Measurements from ENCODE around the gene TFG.
A peak's percentile ranks its signal among the peaks of the same experiment; 100 is the strongest.

TFG gene

DNA sequence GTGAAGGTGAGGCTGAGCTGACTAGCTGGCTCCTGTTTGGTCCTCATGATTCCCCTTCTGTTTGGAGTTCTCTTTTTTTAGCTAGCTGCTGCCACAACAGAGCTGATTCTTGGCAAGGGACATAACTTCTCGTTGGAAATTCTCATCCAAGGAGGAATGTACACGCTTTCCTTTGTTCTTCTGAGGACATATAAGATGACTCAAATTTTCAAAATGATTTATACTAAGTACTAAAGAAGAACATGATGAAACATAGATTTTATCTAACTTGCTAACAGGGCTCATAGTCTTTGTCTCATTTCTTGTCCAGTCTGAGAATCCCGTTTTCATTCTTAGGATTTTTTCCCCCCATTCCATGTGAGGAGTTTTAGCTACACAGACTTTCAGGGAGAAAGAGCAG, 2.9 kb upstream of the TFG start:
- DNase-seq (ENCODE audit: low read depth in 2 of 2): peak in 1 of 2 experiments; percentile 21

DNA sequence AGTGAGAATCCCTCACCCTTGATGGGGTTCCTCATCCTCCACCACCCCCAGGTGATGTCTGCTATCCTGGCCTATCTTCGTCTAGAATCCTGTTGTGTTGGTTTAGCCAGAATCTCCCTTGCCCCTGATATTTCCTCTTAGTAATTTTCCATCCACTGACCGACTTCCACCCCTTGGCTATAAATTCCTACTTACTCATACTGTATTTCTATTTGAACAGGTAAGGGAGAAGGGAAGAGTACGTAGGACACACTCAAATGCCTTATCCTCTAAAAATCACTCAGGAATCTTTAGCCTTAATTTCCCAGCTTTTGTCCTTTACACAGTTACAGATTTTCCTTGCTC, 678 bp upstream of the TFG start:
- no peak for DNase-seq (ENCODE audit: low read depth in 2 of 2)

DNA sequence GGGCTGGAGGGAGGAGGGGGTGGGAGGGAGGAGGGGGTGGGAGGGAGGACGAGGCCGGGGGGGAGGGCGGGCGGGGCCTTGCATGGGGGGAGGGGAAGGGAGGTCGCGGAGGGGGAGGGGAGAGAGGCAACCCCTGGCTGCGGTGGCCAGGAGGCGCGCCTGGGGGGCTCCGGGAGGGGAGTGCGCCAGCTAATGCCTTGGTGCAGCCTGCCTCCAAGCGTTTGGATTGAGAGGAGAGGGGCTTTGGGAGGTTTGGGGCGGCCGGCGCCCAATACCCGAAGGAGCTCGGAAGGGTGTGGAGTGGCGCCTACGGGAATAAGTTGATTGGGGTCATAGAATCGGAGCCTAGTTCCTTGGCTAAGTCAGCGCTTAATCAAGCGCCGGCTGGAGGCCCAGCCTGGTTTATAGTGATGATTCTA, 557 bp downstream of the TFG start:
- peak in 1 of 2 experiments; percentile 0 for DNase-seq (ENCODE audit: low read depth in 2 of 2)

DNA sequence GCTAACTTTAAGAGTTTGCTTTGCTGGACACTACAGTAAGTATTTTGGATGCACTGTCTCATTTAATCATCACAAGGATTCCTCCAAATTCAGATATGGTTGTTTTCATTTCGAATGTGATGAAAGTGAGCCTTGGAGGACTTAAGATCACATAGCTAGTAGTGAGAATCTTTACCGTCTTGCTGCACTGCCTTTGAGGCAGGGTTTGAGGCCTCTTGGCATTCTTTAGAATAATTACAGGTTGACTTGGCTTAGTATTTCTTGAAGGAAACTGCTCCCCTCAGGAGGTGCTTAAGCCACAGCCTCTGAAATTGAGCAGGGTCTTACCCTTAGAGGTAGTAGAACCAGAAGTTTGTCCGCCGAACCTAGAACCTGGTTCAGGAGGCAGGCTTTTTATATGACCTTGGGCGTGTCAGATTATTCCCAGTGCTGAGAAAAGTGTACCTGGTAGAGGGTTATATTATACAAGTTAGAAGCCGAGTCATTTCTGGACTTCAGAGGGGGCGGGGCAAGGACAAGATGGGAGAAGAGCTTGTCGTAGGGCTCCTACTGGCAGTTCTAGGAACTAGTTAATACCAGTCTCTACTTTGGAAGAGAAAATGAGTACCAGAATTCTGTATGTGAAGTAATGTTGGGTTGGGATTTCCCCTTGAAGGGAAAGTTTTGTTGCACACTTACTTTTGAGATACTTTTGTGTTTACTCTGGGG, 1.1 kb downstream of the TFG start:
- DNase-seq (ENCODE audit: low read depth in 2 of 2): peak; percentile 25 to 33

DNA sequence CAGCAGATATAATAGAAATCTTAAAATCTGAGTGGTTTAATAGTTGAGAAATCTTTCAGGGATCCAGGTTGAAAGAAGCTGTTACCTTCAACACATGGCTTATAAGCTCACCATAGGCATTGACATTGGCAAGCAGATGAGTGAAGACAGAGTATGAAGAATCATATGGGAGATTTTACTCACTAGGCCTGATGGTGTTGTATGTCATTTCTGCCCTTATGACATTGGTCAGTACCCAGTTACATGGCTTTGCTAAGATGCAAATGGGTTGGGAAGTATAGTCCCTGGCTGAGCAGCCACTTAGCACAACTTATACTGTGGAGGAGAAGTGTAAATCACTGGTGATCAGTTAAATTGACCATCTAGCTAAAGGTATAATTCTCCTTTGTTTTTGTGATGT, 5.9 kb downstream of the TFG start:
- DNase-seq (ENCODE audit: low read depth in 2 of 2): no peak

DNA sequence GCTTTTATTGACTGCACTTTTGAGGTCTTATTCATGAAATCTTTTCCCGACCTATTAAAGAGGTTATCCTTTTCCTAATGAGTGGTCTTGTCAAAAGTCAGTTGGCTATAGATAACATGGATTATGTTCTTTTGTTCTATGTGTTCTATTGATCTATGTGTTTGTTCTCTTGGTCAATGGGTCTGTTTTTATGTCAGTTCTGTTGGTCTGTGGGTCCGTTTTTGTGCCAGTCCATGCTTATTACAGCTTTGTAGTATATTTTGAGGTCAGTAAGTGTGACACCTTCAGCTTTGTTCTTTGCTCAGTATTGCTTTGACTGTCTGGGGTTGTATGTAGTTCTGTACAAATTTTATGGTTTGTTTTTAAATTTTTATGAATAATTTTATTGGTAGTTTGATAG, 7.8 kb downstream of the TFG start:
- DNase-seq (ENCODE audit: low read depth in 2 of 2): no peak

DNA sequence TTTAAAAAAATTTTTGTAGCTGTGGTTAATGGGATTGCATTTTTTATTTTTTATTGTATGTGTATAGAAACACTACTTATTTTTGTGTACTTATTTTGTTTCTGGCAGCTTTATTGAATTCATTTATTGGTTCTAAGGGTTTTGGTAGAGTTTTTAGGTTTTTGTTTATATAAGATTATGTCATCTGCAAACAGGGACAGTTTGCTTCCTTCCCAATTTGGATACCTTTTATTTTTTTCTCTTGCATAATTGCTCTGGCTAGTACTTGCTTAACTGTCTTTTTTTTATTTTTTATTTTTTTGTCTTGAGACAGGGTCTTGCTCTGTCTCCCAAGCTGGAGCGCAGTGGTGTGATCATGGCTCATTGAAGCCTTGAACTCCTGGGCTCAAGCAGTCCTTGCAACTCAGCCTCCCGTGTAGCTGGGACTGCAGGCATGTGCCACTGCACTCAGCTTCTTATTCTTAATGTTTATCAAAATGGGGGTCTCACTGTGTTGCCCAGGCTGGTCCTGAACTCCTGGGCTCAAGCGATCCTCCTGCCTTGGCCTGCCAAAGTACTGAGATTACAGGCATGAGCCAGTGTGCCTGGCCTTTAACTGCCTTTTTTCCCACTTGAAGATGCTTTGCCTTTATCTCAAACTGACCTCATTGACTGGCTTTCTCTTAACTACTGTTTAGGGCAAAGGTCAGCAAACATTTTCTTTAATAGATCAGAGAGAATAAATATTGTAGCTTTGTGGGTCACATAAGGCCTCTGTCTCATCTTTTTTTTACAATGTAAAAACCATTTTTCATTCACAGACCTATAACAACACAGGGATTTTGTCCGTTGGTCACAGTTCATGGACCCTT, 8.6 kb downstream of the TFG start:
- DNase-seq (ENCODE audit: low read depth in 2 of 2): no peak

DNA sequence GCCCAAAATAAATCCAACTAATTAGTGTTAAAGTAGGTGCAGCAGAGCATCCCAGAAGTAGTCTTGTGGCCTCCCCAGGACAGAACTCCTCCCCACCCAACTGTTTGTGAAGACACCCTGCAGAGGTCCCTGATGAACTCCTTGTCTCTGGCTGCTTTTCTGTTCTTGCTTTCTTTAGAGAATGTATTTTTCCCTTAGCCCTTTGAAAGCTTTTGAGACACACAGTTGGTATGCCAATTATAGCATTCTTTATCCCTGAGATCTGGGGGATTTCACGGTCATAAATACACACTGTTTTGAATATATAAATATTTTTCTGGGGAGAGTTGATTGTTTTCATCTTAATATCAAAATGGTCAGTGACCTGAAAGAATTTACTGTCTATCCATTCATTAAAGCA, 9.8 kb downstream of the TFG start:
- no peak for DNase-seq (ENCODE audit: low read depth in 2 of 2)

DNA sequence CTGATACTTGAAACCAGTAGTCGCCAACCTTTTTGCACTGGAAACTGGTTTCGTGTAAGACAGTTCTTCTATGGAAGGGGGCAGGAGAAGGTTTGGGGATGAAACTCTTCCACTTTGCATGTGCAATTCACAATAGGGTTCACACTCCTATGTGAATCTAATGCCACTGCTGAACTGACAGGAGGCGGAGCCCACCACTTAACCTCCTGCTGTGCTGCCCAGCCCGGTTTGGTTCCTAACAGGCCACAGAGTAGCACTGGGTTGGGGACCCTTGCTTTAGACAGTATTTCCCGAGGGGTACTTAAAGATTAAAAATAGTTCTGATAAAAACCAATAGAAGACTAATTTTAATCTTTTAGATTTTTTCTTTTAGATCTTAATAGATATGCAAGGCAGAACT, 11.1 kb downstream of the TFG start:
- no peak for DNase-seq (ENCODE audit: low read depth in 2 of 2)

DNA sequence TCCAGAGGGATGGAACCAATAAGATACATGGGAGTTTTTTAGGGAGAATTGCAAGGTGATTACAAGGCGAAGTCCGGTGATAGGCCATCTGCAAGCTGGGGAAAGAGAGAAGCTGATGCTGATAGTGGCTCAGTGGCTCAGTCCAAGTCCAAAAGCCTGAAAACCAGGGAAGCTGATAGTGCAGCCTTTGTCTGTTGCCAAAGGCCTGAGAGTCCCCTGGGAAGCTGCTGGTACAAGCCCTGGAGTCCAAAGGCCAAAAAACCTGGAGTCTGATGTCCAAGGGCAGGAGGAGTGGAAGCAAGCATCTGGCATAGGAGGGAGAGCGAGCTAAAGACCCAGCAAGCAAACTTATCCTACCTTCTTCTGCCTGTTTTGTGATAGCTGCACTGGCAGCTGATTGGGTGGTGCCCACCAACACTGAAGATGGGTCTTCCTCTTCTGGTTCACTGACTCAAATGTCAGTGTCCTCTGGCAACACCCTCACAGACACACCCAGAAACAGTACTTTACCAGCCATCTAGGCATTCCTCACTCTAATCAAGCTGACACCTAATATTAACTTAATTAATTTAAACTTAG, 16.7 kb downstream of the TFG start:
- DNase-seq (ENCODE audit: low read depth in 2 of 2): no peak

DNA sequence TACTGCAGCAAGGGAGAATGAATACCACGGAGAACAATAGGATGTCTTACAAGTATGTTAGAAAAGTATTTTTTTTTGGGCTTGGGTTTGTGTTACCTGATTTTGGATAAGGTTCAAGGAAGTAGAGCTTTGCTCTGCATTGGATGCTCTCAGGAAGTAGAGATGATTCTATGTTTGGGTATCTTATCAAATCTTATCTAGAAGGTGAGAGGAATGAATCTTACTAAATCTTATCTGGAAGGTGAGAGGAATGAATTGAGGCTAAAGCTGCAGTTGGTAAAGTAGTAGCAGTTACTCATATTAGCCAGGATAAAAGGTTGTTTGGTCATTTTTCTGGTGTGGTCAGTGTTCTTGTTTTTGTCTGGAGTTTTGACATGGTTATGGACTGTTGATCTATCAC, 17.4 kb downstream of the TFG start:
- no peak for DNase-seq (ENCODE audit: low read depth in 2 of 2)

DNA sequence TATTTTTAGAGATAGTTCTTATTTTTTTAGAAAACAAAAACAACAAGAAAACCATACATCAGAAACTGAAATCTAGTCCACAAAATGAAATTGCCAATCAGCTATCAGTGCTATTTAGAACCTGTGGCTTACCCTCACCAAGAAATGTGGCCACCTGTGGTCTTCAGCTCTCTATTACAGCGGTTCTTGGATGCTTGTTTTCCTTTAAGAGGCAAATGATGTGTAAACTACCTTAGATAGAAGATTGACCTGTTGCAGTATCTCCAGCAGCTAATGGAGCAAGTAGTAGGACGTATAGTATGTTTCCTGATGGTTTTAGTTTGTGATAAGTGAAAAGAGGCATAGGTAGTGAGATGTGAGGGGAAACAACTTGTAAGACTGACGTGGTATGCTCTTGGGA, 21.2 kb downstream of the TFG start:
- no peak for DNase-seq (ENCODE audit: low read depth in 2 of 2)

DNA sequence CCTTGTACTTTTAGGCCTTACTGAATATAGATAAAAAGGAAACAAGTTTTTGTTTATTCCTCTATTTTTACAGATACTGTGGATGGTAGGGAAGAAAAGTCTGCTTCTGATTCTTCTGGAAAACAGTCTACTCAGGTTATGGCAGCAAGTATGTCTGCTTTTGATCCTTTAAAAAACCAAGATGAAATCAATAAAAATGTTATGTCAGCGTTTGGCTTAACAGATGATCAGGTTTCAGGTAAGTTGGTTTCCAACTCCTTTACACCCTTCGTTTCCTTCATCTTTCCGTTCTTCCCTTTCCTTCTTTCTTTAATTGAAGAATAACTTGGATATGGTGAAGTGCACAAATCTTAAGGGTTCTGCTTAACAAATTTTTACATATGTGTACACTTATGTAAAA, 23.1 kb downstream of the TFG start:
- no peak for DNase-seq (ENCODE audit: low read depth in 2 of 2)

DNA sequence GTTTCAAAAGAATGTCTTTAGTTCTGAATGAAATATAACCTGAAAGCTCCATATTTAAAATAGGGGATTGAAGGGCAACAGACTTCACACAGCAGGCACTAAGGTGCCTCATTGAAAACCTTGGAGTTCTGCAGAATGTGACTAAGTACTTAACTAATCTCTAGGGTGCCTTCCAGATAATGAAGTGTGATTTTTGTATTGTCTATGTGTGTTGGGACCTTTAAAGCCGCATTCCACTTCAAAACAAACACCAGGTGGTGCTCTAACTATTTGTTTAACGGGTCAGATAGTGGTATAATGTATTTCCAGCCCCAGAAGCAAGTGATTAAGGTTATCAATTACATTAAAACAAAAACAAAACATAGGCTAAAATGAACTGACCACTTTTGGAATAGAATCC, 28.0 kb downstream of the TFG start:
- peak in 1 of 2 experiments; percentile 14 for DNase-seq (ENCODE audit: low read depth in 2 of 2)

DNA sequence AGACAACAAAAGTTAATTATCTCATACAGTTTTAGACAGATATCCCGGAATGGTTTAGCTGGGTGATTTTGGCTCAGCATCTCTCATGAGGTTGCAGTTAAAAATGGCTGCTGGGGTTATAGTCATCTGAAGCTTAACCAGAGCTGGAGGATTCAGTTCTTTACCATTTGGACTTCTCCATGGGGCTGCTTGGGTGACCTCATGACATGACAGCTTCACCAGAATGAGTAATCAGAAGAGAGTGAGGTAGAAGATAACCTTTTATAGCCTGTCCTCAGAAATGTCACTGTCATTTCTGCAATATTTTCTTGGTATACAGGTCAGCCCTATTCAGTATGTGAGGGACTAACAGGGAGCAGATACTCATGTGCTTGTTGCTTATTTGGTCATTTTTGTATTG, 30.9 kb downstream of the TFG start:
- no peak for DNase-seq (ENCODE audit: low read depth in 2 of 2)

DNA sequence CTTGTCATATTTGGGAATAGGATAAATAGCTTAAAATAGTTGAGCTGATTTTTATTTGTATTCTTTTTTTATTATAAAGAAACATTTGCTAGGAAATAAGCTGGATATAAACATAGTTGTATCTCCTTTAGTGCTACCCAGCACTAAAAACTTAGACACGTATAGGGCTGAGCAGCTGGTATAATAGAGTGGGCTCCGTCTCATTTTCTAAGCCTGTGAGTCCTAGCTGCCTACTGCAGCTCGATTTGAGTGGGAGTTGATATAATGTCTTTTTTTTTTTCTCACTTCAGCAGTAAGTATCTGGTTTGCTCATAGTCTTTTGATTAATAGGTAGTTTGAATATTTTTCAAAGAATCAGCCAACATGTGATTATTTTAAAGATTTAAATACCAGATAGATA, 34.2 kb downstream of the TFG start:
- DNase-seq (ENCODE audit: low read depth in 2 of 2): no peak

DNA sequence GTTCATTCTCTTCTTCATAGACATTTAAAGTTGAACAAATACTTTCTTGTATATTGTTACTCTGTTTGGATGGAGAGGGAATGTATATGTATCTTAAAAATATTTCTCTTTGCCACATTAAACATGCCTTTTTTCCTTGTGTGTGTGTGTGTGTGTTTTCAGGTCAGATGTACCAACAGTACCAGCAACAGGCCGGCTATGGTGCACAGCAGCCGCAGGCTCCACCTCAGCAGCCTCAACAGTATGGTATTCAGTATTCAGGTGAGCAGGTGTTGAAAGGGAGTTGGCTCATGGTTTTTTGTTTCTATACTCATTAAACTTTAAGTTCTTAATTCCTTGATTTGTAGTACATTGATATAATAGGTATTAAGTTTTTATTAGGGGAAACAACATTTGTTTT, 35.4 kb downstream of the TFG start:
- no peak for DNase-seq (ENCODE audit: low read depth in 2 of 2)

DNA sequence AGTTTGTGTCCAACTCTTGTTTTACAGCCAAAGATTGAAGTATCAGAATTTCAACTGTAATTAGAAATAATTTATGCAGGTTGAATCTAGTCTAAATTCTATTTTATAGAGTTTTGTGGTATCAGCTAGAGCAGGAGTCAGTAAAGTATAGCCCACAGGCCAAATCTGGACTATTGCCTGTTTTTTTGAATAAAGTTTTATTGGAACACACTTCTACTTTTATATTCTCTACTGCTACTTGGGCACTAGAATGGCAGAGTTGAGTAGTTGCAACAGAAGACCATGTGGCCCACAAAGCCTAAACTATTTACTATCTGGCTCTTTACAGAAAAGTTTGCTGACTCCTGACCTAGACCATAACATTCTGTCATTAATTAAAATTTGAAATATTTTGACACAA, 36.3 kb downstream of the TFG start:
- no peak for DNase-seq (ENCODE audit: low read depth in 2 of 2)

DNA sequence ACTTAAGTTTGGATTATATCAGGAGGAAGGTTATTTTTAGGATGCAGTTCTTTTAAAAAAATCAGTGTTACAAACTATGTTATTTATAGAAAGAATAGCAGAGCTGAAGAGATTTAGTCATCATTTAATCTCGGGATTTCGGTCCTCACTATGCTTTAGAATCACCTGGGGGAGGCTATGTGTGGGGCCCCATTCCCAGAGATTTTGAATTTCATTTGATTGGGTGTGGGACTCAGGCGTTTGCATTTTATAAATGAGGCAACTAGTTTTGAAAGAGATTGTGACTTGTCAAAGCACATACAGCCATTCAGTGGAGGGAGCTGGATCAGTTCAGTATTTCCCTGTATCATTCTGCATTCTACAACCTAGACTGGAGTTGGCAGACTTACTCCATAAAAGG, 36.8 kb downstream of the TFG start:
- DNase-seq (ENCODE audit: low read depth in 2 of 2): no peak

DNA sequence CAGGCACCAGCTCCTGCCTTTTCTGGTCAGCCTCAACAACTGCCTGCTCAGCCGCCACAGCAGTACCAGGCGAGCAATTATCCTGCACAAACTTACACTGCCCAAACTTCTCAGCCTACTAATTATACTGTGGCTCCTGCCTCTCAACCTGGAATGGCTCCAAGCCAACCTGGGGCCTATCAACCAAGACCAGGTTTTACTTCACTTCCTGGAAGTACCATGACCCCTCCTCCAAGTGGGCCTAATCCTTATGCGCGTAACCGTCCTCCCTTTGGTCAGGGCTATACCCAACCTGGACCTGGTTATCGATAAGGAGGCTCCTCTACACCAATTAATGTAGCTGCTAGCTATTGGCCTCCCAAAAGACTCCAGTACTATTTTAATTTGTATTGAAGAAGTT, 38.9 kb downstream of the TFG start:
- no peak for DNase-seq (ENCODE audit: low read depth in 2 of 2)

DNA sequence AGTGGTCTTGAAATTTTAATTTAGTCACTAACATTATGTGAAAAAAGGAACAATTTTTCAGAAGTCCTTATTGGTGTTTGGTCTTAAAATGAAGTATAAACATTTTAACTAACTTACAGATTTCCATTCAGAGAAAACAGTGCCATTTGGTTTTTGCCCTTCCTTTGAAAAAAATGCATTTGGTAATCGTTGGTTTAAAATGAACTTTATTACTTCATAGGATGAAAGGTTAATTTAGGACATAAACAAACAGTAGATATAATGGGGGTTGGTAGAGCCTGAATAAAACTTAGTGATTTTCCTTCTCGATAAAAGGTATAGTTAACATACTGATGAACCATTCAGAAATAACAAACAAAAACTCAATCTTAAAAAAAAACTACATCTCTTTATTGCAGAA, 39.7 kb downstream of the TFG start:
- DNase-seq (ENCODE audit: low read depth in 2 of 2): no peak

DNA sequence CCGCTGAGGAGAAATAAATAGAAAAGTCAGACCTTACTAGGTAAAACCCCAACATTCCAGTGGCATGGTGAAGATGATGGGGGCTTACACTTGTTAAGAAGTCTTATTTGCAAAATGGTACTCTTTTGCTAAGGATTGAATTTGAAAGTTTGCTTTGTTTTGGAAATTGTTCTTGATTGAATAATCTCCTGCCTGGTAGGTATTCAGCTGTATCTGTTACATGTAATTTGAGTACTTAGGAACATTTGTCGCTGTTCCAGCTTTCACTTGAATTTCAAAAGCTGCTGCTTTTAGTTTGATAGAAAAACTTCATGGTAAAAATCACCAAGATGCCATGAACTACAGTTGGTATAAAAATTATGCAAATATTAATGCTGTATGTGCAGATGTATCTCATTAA, 44.6 kb downstream of the TFG start:
- no peak for DNase-seq (ENCODE audit: low read depth in 2 of 2)

All from fibroblast of skin of left quadriceps (primary cell).